Uterus (tissue), 2 donors: Measurements from ENCODE around the gene SMARCA2.

Source experiments
- POLR2A ChIP-seq, 2 donors: fragments of 450-650 bp; IDR thresholded peaks; one replicate each; pipeline ENCODE4 v1.6.1; 2016; ENCODE audit warnings: antibody characterized with exemption in 2 of 2, mild to moderate bottlenecking in 1 of 2, moderate library complexity in 1 of 2
- TF ChIP-seq, protein P1 (sequence below), 4 experiments: fragments of 200-600 bp in 2 of 4; fragments of 450-650 bp in 2 of 4; sonication (generic) in 2 of 4; IDR thresholded peaks; one replicate each; pipeline ENCODE4 v1.5.1; 2016 to 2019; ENCODE audit warnings: antibody characterized with exemption in 4 of 4, mild to moderate bottlenecking in 2 of 4, moderate library complexity in 1 of 4

DNA sequence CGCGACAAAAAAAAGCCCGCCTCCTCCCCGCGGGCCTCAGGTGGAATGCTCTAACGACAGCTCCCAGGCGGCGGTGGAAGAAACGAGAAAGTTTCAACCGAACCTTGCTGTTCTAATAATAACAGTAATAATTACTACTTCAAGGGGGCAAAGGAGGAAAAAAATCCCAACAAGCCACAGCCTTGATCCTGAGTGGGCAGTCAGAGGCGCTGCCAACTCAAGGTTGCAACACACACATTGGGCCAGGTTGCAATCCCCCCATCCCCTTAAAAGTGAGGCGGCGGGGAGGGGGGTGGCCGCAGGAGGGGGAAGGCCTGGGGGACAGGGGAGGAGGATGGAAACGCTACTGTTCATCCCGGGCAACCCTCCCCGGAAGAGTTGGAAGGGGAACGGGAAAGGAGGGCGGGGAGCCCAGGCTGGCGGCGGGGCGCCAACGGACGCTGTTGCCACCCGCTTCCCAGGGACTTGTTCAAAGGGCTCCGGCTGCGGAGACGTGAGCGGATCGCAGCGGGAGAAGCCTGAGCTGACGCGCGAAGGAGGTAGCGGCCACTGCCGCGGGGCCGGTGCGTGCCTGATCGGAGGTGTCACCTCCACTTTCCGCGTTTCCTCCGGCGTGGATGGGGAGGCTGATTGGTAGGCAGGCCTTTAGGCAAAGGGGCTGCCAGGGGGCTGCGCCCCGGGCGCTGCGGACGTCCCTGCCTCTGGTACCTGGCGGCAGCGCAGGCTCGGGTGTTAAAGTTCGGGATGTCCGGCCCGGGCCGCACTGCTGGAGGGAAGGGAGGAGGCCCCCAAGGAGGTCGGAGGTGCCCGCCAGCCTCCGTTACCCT lies 647 bp downstream of the SMARCA2 start:
- TF ChIP-seq, protein P1, sequence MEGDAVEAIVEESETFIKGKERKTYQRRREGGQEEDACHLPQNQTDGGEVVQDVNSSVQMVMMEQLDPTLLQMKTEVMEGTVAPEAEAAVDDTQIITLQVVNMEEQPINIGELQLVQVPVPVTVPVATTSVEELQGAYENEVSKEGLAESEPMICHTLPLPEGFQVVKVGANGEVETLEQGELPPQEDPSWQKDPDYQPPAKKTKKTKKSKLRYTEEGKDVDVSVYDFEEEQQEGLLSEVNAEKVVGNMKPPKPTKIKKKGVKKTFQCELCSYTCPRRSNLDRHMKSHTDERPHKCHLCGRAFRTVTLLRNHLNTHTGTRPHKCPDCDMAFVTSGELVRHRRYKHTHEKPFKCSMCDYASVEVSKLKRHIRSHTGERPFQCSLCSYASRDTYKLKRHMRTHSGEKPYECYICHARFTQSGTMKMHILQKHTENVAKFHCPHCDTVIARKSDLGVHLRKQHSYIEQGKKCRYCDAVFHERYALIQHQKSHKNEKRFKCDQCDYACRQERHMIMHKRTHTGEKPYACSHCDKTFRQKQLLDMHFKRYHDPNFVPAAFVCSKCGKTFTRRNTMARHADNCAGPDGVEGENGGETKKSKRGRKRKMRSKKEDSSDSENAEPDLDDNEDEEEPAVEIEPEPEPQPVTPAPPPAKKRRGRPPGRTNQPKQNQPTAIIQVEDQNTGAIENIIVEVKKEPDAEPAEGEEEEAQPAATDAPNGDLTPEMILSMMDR (IDR thresholded peaks at IDR 0.05) = no peak
- no peak for TF ChIP-seq POLR2A (IDR thresholded peaks at IDR 0.05)
